ENCODE measurements around the gene NCAPG2. TPM values are rescaled to one million over a fixed set of nuclear protein-coding genes. Genes with fewer than 3 reads are reported as not detected.
A peak's percentile ranks its signal among the peaks of the same experiment; 100 is the strongest.

Gene NCAPG2
- total RNA-seq, 1 experiment from 2014 or later = 99.4 TPM

DNA sequence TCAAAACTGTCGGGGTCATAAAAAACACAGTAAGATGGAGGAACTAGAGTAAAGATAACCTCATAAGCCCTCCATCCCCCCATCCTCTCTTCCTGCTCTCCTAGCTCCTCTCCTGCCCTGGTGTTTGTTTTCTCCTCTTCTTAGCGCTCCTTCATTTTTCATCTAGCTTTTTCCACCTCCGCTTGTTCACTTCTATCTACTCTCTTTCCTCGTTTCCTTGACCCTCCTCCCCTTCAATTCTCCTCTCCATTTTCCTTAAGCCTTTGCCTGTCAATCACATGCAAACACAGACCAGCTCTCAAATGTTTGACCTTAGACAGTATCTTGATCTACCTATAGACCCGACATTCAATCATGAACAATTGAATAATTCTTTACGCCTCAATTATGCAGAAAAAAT lies 10.0 kb downstream of the NCAPG2 start:
- H3K4me1 ChIP-seq (ENCODE audit: insufficient read depth, low read length) = no peaks in the 10 kb centered on the region
- no peak for DNase-seq
- no peak overlapping the region for H3K23ac ChIP-seq (ENCODE audit: insufficient read length, low read depth, low read length)
- H3K27ac Mint-ChIP-seq = peak overlapping the region in 1 of 3 experiments; percentile 9; a peak in 1 of 7 replicates
- H2BK120ac ChIP-seq (ENCODE audit: low read depth, low read length, poor library complexity, severe bottlenecking) = no peak overlapping the region
- H3K36me3 Mint-ChIP-seq (ENCODE audit: insufficient read depth in 1 of 3, low read depth in 3 of 3) = peaks cover 32 to 83% (median 83%) of the 10 kb centered on the region in 3 experiments
- H2BK15ac ChIP-seq (ENCODE audit: low read depth, low read length) = no peak overlapping the region
- H3K79me1 ChIP-seq (ENCODE audit: insufficient read depth, low read depth, low read length, poor library complexity, severe bottlenecking) = peaks cover 12% of the 10 kb centered on the region
- no peak overlapping the region for H3K9ac ChIP-seq (ENCODE audit: extremely low read depth, insufficient read length, low read length)
- no peaks in the 10 kb centered on the region for H3K27me3 Mint-ChIP-seq (ENCODE audit: low read depth)
- H2BK5ac ChIP-seq (ENCODE audit: insufficient read length, low read length) = no peak overlapping the region
- no peaks in the 10 kb centered on the region for H3K27me3 ChIP-seq (ENCODE audit: insufficient read depth, low read length)
- H3K27ac ChIP-seq (ENCODE audit: insufficient read length, low read depth, low read length) = no peak overlapping the region
- H4K91ac ChIP-seq (ENCODE audit: insufficient read length, low read depth, low read length) = no peak overlapping the region
- no peak overlapping the region for H3K14ac ChIP-seq (ENCODE audit: insufficient read depth, low read length)
- H2BK12ac ChIP-seq (ENCODE audit: insufficient read length, low read depth, low read length) = no peak overlapping the region
- H4K8ac ChIP-seq (replicated peaks; ENCODE audit: insufficient read length, low read depth, low read length) = no peak overlapping the region
- no peaks in the 10 kb centered on the region; a peak in 1 of 4 replicates for H3K4me1 Mint-ChIP-seq
- H3K9me3 ChIP-seq (ENCODE audit: control insufficient read depth, low read depth, low read length) = no peaks in the 10 kb centered on the region
- H2AFZ ChIP-seq (ENCODE audit: low read length) = no peak overlapping the region
- no peak overlapping the region for H3T11ph ChIP-seq (ENCODE audit: low read length)
- peaks cover 8% of the 10 kb centered on the region; the same call in 1 of the 2 replicates for H3K79me2 ChIP-seq (ENCODE audit: insufficient read depth, low read length)
- H3K9me3 Mint-ChIP-seq = no peaks in the 10 kb centered on the region
- no peak overlapping the region for H3K4ac ChIP-seq (ENCODE audit: low read depth, low read length)
- no peak overlapping the region for H3K56ac ChIP-seq (ENCODE audit: insufficient read length, low read depth, low read length)
- H3K18ac ChIP-seq (ENCODE audit: insufficient read length, low read depth, low read length) = no peak overlapping the region
- WGBS (ENCODE audit: extremely low coverage, insufficient read length, low lambda C conversion rate) = no CpG with 5 or more reads among the region's 6 CpGs
- H3K4me3 Mint-ChIP-seq = no peak overlapping the region
- H2BK20ac ChIP-seq (ENCODE audit: low read depth, low read length, poor library complexity, severe bottlenecking) = no peak overlapping the region
- H3K23me2 ChIP-seq (ENCODE audit: insufficient read length, low read depth, low read length, poor library complexity, severe bottlenecking) = no peaks in the 10 kb centered on the region
- H4K20me1 ChIP-seq (ENCODE audit: control insufficient read depth, insufficient read depth, insufficient read length) = no peaks in the 10 kb centered on the region
- no peak overlapping the region for H2AK5ac ChIP-seq (ENCODE audit: insufficient read length, low read length)
- H4K5ac ChIP-seq (ENCODE audit: insufficient read length, low read depth, low read length) = no peak overlapping the region
- H3K4me2 ChIP-seq (ENCODE audit: insufficient read depth, insufficient read length, low read length) = no peak overlapping the region
- TF ChIP-seq, protein P1, sequence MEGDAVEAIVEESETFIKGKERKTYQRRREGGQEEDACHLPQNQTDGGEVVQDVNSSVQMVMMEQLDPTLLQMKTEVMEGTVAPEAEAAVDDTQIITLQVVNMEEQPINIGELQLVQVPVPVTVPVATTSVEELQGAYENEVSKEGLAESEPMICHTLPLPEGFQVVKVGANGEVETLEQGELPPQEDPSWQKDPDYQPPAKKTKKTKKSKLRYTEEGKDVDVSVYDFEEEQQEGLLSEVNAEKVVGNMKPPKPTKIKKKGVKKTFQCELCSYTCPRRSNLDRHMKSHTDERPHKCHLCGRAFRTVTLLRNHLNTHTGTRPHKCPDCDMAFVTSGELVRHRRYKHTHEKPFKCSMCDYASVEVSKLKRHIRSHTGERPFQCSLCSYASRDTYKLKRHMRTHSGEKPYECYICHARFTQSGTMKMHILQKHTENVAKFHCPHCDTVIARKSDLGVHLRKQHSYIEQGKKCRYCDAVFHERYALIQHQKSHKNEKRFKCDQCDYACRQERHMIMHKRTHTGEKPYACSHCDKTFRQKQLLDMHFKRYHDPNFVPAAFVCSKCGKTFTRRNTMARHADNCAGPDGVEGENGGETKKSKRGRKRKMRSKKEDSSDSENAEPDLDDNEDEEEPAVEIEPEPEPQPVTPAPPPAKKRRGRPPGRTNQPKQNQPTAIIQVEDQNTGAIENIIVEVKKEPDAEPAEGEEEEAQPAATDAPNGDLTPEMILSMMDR (conservative IDR thresholded peaks at IDR 0.05) = no peak
